ENCODE data around the gene GHRH. TPM values are rescaled to one million over a fixed set of nuclear protein-coding genes. Genes with fewer than 3 reads are reported as not detected.

GHRH gene
- total RNA-seq, 1 donor from 2014 or later: not detected

DNA sequence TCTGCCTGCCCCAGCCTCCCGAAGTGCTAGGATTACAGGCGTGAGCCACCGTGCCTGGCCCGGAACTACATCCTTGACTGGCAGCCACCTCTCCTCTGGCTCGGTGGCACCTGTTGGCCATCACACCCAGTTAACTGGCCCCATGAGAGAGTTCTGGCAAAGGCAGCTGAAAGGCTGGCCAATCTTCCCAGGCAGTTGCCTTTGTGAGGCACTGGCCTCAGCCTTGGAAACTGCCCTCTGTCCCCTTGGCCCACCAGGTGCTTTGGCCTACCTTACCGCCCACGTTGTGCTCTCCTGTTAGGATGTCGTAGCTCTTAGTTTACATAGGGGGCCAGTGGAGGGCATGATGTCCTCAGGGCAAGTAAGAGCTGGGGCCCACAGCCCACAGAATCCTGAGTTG is 18.2 kb upstream of the GHRH start:
- Histone ChIP-seq H3K27ac (ENCODE audit: low read depth, low read length) (no peak overlapping the region), H3K36me3 (ENCODE audit: control insufficient read depth in 3 of 3, insufficient read depth in 3 of 3, low read length in 3 of 3) (no peaks in the 10 kb centered on the region), H3K4me3 (ENCODE audit: low read length in 3 of 3) (no peak overlapping the region), H3K9me3 (ENCODE audit: control insufficient read depth in 3 of 3, low read length in 3 of 3) (no peaks in the 10 kb centered on the region), H3K27me3 (ENCODE audit: control insufficient read depth in 3 of 3, insufficient read depth in 3 of 3, low read length in 3 of 3) (peaks cover 0 to 3% (median 1%) of the 10 kb centered on the region in 3 donors), H3K9ac (ENCODE audit: low read depth in 1 of 3, low read length in 3 of 3) (no peak overlapping the region), H3K4me1 (ENCODE audit: control insufficient read depth in 3 of 3, insufficient read depth in 3 of 3, low read length in 3 of 3) (peaks cover 6 to 10% (median 10%) of the 10 kb centered on the region in 3 donors)

DNA sequence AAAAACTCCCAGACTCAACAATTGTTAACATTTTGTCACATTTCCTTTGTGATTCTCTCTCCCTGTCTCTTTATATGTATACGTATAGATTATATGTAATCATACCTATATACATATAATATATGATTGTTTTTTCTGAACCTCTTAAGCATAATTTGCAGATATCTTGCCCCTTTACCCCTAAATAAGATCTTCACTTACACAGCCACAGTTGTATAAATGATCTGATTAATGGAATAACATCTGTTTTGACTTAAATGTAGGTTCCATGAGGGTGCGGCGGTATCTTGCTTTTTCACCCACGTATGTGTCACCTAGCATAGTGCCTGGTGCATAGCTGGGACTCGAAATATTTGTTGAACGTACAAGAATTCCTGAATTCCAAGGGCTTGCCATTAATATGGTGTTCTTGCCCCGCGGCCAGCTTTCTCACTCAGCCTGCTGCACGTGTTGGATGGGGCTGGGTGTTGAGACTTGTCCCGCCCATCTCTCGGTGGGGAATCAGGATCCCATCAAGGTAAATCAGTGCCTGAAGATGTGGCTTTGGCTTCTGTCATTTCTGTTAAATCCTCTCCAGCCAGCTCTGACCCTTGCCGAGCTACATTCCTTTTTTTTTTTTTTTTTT is 17.5 kb upstream of the GHRH start:
- Histone ChIP-seq H3K4me3 (ENCODE audit: low read length in 3 of 3) (no peak overlapping the region), H3K4me1 (ENCODE audit: control insufficient read depth in 3 of 3, insufficient read depth in 3 of 3, low read length in 3 of 3) (peaks cover 6 to 10% (median 10%) of the 10 kb centered on the region in 3 donors), H3K27ac (ENCODE audit: low read depth, low read length) (no peak overlapping the region), H3K9ac (ENCODE audit: low read depth in 1 of 3, low read length in 3 of 3) (no peak overlapping the region), H3K9me3 (ENCODE audit: control insufficient read depth in 3 of 3, low read length in 3 of 3) (no peaks in the 10 kb centered on the region), H3K27me3 (ENCODE audit: control insufficient read depth in 3 of 3, insufficient read depth in 3 of 3, low read length in 3 of 3) (peaks cover 0 to 3% (median 0%) of the 10 kb centered on the region in 3 donors), H3K36me3 (ENCODE audit: control insufficient read depth in 3 of 3, insufficient read depth in 3 of 3, low read length in 3 of 3) (no peaks in the 10 kb centered on the region)

DNA sequence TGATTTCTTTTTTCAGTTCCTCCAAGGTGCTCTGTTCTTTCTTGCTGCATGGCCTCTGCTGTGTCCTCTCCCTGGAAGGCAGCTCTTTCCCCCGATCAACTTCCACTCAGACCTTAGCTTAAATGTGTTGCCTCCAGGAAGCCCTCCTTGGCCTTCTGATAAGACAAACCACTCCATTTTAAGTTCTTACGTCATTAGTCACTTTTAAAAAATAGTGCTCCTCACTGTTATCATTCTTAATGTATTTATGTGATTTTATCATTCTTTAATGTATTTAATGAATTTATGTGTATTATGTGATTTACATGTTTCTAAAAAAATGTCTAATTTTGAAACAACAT is 15.6 kb upstream of the GHRH start:
- Histone ChIP-seq H3K4me3 (ENCODE audit: low read length in 3 of 3) (no peak overlapping the region), H3K4me1 (ENCODE audit: control insufficient read depth in 3 of 3, insufficient read depth in 3 of 3, low read length in 3 of 3) (peaks cover 6 to 10% (median 10%) of the 10 kb centered on the region in 3 donors), H3K27ac (ENCODE audit: low read depth, low read length) (peak overlapping the region; percentile 64), H3K9me3 (ENCODE audit: control insufficient read depth in 3 of 3, low read length in 3 of 3) (no peaks in the 10 kb centered on the region), H3K36me3 (ENCODE audit: control insufficient read depth in 3 of 3, insufficient read depth in 3 of 3, low read length in 3 of 3) (no peaks in the 10 kb centered on the region), H3K9ac (ENCODE audit: low read depth in 1 of 3, low read length in 3 of 3) (peak overlapping the region in 1 of 3 donors; percentile 60), H3K27me3 (ENCODE audit: control insufficient read depth in 3 of 3, insufficient read depth in 3 of 3, low read length in 3 of 3) (peaks cover 0 to 3% (median 0%) of the 10 kb centered on the region in 3 donors)

DNA sequence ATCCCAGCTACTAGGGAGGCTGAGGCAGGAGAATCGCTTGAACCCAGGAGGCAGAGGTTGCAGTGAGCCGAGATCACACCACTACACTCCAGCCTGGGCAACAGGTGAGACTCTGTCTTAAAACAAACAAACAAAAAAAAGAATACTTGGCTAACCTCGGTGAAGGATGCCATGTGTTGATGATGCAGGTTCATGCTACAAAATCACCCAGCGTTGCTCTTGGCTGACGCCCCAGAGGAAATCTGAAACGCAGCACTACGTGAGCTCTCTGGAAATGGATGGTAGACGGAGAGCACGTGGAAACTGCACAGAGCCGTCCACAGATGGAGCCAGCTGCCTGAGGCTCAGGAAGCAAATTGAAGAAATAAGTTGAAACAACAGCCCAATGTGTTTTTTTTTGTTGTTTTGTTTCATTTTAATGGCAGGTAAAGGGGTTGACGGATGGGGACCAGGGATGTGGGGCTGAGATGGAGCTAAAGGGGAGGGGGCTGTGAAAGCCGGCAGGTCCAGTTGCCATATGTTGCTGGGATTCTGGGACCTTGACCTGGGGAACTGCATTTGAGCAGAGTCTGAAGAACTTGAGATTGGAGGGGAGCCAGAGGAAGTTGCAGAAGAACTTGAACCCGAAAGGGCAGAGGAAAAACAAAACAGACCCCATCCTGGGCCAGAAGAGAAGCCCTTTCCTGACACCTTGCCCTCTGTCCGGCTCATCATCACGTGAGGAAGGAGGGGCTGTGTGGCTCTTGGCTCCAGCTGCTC is 15.1 kb upstream of the GHRH start:
- no peaks in the 10 kb centered on the region for H3K9me3 ChIP-seq (ENCODE audit: control insufficient read depth in 3 of 3, low read length in 3 of 3)
- peaks cover 6 to 10% (median 10%) of the 10 kb centered on the region in 3 donors for H3K4me1 ChIP-seq (ENCODE audit: control insufficient read depth in 3 of 3, insufficient read depth in 3 of 3, low read length in 3 of 3)
- H3K4me3 ChIP-seq (ENCODE audit: low read length in 3 of 3): no peak overlapping the region
- H3K27ac ChIP-seq (ENCODE audit: low read depth, low read length): peak overlapping the region; percentile 64
- H3K27me3 ChIP-seq (ENCODE audit: control insufficient read depth in 3 of 3, insufficient read depth in 3 of 3, low read length in 3 of 3): peaks cover 0 to 3% (median 0%) of the 10 kb centered on the region in 3 donors
- H3K9ac ChIP-seq (ENCODE audit: low read depth in 1 of 3, low read length in 3 of 3): peak overlapping the region in 1 of 3 donors; percentile 60
- H3K36me3 ChIP-seq (ENCODE audit: control insufficient read depth in 3 of 3, insufficient read depth in 3 of 3, low read length in 3 of 3): no peaks in the 10 kb centered on the region

DNA sequence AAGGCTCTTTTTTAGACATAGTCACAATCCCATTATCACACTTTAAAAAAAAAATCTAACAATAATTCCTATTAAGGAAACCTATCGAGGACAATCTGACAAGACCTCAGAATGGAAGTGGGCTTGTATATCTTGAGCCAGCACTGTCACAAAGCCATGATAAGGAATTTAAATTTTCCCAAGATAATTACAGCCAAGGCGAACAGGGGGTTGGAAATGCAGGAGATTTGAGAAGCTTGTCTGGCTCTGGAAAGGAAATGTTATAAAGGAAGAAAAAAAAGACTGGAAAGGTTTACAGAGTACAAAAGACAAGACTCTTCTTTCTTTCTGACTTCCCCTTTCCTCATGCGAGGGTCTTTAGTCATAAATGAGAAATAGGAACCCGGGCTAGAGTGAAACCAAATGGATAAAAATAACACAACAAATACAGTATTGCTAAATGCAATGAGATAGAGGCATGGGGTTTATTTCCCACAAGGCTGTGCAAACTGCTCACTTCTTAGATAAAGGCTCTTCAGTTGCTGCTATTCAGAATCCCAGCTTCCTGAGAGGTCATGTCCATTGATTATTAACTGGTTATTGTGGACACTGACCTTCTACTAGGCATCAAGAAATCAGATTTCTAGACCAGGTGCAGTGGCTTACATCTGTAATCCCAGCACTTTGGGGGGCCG is 13.4 kb upstream of the GHRH start:
- no peak overlapping the region for H3K4me3 ChIP-seq (ENCODE audit: low read length in 3 of 3)
- H3K36me3 ChIP-seq (ENCODE audit: control insufficient read depth in 3 of 3, insufficient read depth in 3 of 3, low read length in 3 of 3): no peaks in the 10 kb centered on the region
- H3K9ac ChIP-seq (ENCODE audit: low read depth in 1 of 3, low read length in 3 of 3): no peak overlapping the region
- no peaks in the 10 kb centered on the region for H3K9me3 ChIP-seq (ENCODE audit: control insufficient read depth in 3 of 3, low read length in 3 of 3)
- H3K4me1 ChIP-seq (ENCODE audit: control insufficient read depth in 3 of 3, insufficient read depth in 3 of 3, low read length in 3 of 3): peaks cover 6 to 10% (median 10%) of the 10 kb centered on the region in 3 donors
- peaks cover 0 to 3% (median 0%) of the 10 kb centered on the region in 3 donors for H3K27me3 ChIP-seq (ENCODE audit: control insufficient read depth in 3 of 3, insufficient read depth in 3 of 3, low read length in 3 of 3)
- H3K27ac ChIP-seq (ENCODE audit: low read depth, low read length): peak overlapping the region; percentile 19

DNA sequence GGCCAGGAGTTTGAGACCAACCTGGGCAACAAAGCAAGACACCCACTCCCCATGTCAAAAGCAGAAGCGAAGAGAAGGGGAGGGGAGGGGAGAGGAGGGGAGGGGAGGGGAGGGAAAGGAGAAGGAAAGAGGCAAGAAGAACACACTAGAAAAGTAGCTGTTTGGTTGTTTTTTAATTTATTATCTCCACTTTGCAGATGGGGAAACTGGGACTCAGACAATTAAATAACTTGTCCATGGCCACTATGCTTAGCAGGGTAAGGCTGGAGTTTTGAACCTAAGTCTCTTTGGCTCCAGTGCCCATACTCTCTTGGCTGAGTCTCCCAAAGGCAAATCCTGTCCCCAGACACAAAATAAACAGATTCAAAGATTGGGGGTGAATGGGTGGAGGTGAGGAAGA is 12.4 kb upstream of the GHRH start:
- Histone ChIP-seq H3K27ac (ENCODE audit: low read depth, low read length) (no peak overlapping the region), H3K9me3 (ENCODE audit: control insufficient read depth in 3 of 3, low read length in 3 of 3) (no peaks in the 10 kb centered on the region), H3K27me3 (ENCODE audit: control insufficient read depth in 3 of 3, insufficient read depth in 3 of 3, low read length in 3 of 3) (no peaks in the 10 kb centered on the region), H3K9ac (ENCODE audit: low read depth in 1 of 3, low read length in 3 of 3) (no peak overlapping the region), H3K4me3 (ENCODE audit: low read length in 3 of 3) (no peak overlapping the region), H3K36me3 (ENCODE audit: control insufficient read depth in 3 of 3, insufficient read depth in 3 of 3, low read length in 3 of 3) (no peaks in the 10 kb centered on the region), H3K4me1 (ENCODE audit: control insufficient read depth in 3 of 3, insufficient read depth in 3 of 3, low read length in 3 of 3) (peaks cover 6 to 11% (median 10%) of the 10 kb centered on the region in 3 donors)

DNA sequence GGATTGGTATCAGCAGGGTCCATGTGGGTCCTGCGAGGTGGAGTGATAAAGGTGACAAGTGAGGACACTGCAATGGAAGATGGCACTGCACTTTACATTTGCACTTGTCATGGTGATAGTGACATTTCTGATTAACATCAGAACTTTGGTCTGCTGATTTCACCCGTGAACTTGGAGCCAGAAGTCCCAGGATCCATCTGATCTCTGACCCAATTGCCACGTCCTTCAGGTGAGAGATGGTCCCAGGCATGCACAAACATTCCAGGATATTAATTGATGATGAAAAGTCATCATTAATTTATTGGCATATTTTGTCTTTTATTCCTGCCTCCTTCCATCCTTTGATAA is 9.8 kb upstream of the GHRH start:
- Histone ChIP-seq H3K36me3 (ENCODE audit: control insufficient read depth in 3 of 3, insufficient read depth in 3 of 3, low read length in 3 of 3) (no peaks in the 10 kb centered on the region), H3K4me3 (ENCODE audit: low read length in 3 of 3) (no peak overlapping the region), H3K9ac (ENCODE audit: low read depth in 1 of 3, low read length in 3 of 3) (no peak overlapping the region), H3K9me3 (ENCODE audit: control insufficient read depth in 3 of 3, low read length in 3 of 3) (no peaks in the 10 kb centered on the region), H3K27ac (ENCODE audit: low read depth, low read length) (no peak overlapping the region), H3K27me3 (ENCODE audit: control insufficient read depth in 3 of 3, insufficient read depth in 3 of 3, low read length in 3 of 3) (peaks cover 0 to 3% (median 0%) of the 10 kb centered on the region in 3 donors), H3K4me1 (ENCODE audit: control insufficient read depth in 3 of 3, insufficient read depth in 3 of 3, low read length in 3 of 3) (peaks cover 0 to 2% (median 1%) of the 10 kb centered on the region in 3 donors)

DNA sequence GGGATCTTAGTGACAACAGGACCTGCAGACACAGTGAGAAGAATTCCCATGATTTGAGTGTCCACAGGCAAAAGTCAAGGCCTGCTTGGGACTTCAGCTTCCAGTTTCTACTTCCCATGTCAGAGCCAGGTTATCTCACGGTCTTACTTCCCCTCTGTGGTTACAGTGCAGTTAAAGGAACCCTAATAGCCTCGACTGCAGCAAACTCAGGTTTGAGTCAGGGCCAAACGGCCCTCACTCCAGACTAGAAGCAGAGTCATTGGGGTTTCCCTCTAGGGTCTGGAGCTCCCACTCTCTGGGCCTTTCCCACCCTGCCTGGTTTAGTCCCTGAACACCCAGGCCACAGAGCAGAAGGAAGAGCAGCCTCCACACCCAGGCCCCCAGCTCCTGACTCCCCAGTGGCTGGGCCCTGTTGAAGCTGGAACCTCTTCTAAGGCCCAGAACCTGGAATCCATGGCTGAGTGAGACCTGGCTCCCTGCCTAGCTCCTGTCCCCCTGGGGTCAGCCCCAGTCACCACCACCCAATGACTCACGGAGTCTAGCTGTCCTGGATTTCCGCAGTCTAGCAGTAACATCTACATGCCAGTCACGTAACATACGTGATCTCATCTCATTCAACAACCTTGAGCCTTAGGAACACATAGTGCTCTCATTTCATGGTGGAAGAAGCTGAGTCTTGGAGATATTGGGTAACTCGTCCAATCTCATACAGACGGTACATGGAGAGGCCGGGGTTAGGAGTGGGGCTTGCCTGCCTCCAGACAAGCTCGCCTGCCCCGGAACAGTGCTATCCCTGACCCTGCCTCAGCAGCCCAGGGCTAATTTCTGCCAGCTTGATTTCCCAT is 9.2 kb upstream of the GHRH start:
- Histone ChIP-seq H3K27ac (ENCODE audit: low read depth, low read length) (peak overlapping the region; percentile 49), H3K4me1 (ENCODE audit: control insufficient read depth in 3 of 3, insufficient read depth in 3 of 3, low read length in 3 of 3) (peaks cover 0 to 2% (median 0%) of the 10 kb centered on the region in 3 donors), H3K9me3 (ENCODE audit: control insufficient read depth in 3 of 3, low read length in 3 of 3) (no peaks in the 10 kb centered on the region), H3K36me3 (ENCODE audit: control insufficient read depth in 3 of 3, insufficient read depth in 3 of 3, low read length in 3 of 3) (no peaks in the 10 kb centered on the region), H3K27me3 (ENCODE audit: control insufficient read depth in 3 of 3, insufficient read depth in 3 of 3, low read length in 3 of 3) (peaks cover 0 to 3% (median 0%) of the 10 kb centered on the region in 3 donors), H3K4me3 (ENCODE audit: low read length in 3 of 3) (no peak overlapping the region), H3K9ac (ENCODE audit: low read depth in 1 of 3, low read length in 3 of 3) (no peak overlapping the region)

DNA sequence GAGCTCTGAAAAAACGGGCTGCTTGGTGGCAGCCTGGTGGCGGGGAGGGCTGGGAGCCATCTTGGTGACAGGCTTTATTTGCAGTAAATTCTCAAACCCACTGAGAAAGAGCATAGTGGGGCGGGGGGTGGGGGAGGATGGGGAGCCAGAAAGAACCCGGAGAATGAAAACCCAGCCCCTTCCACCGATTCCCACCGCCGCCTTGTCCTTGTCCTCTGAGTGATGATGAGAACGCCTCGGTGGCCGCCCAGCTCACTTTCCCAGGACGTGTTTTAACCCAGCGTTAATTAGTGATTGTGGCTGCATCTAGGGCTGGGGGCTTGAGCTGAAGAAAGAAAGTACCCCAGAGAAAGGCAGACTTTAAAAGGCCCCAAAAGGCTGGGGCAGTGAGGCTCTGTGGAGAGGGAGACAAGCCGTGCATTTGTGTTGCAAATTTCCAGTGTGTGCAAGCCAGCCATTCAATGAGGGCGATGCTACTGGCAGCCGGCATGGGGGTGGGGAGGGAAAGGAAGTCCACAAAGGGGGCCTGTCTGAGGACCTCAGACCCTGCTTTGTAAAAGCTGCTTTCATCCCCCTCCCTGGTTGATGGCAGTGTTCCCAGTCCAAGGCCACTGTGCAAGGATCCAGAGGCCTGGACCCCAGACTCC is 6.2 kb upstream of the GHRH start:
- Histone ChIP-seq H3K27ac (ENCODE audit: low read depth, low read length) (no peak overlapping the region), H3K9me3 (ENCODE audit: control insufficient read depth in 3 of 3, low read length in 3 of 3) (no peaks in the 10 kb centered on the region), H3K4me3 (ENCODE audit: low read length in 3 of 3) (no peak overlapping the region), H3K27me3 (ENCODE audit: control insufficient read depth in 3 of 3, insufficient read depth in 3 of 3, low read length in 3 of 3) (peaks cover 0 to 3% (median 0%) of the 10 kb centered on the region in 3 donors), H3K36me3 (ENCODE audit: control insufficient read depth in 3 of 3, insufficient read depth in 3 of 3, low read length in 3 of 3) (no peaks in the 10 kb centered on the region), H3K4me1 (ENCODE audit: control insufficient read depth in 3 of 3, insufficient read depth in 3 of 3, low read length in 3 of 3) (peaks cover 0 to 2% (median 0%) of the 10 kb centered on the region in 3 donors), H3K9ac (ENCODE audit: low read depth in 1 of 3, low read length in 3 of 3) (no peak overlapping the region)

All from skeletal muscle tissue (tissue), 4 donors.